ENCODE data around the gene CYP3A5.

DNA sequence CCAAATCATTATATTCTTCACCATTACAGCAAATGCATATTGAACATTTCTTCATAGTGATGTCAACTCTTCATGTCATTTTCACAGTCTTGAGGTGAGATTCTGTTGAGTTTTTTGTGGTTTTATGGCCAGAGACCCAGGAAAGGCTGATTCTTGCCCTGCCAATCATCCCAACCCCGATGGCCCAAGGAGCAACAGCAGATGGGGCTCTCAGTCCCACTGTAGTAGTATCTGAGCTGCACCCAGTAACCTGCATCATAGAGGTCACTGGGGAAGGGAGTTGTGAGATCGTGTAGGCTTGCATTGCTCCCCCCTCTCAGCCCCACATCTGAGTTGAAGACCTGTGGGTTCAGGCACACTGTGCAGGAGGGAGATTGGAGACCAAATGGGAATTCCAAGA lies 36.3 kb downstream of the CYP3A5 start:
- TF ChIP-seq POLR2A (IDR thresholded peaks at IDR 0.05) (no peak), CTCF (IDR thresholded peaks at IDR 0.05) (no peak)
